Vagina (tissue), 2 donors: ENCODE measurements around the gene KIF18A.

ENCODE experiments used
- POLR2A ChIP-seq, 2 donors: fragments of 450-650 bp; IDR thresholded peaks; one replicate each; pipeline ENCODE4 v1.6.1; 2017; ENCODE audit warnings: antibody characterized with exemption in 2 of 2, mild to moderate bottlenecking in 2 of 2, moderate library complexity in 2 of 2
- TF ChIP-seq, protein P1 (sequence below), 3 experiments: fragments of 450-650 bp in 2 of 3; fragments of 200-600 bp in 1 of 3; sonication (generic) in 1 of 3; IDR thresholded peaks; one replicate each; pipeline ENCODE4 v1.5.1; 2017 to 2019; ENCODE audit warnings: antibody characterized with exemption in 3 of 3, mild to moderate bottlenecking in 2 of 3, moderate library complexity in 2 of 3

DNA sequence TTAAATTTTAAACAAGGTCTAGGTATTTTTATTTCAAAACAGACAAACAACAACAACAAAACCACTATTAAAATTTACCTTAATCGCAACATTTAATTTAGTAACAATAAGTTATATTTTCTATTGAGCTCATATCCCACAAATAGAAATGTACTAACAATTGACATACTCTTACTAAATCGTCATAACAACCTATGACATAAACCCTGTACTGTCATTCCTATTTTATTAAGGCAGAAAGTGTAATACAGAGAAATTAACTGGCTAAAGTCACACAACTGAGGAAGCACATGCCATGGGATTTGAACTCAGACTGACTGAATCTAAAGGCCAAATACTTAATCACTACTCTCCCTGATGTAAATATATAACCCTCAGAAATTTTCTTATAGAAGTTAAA, 3.0 kb downstream of the KIF18A start:
- TF ChIP-seq, protein P1, sequence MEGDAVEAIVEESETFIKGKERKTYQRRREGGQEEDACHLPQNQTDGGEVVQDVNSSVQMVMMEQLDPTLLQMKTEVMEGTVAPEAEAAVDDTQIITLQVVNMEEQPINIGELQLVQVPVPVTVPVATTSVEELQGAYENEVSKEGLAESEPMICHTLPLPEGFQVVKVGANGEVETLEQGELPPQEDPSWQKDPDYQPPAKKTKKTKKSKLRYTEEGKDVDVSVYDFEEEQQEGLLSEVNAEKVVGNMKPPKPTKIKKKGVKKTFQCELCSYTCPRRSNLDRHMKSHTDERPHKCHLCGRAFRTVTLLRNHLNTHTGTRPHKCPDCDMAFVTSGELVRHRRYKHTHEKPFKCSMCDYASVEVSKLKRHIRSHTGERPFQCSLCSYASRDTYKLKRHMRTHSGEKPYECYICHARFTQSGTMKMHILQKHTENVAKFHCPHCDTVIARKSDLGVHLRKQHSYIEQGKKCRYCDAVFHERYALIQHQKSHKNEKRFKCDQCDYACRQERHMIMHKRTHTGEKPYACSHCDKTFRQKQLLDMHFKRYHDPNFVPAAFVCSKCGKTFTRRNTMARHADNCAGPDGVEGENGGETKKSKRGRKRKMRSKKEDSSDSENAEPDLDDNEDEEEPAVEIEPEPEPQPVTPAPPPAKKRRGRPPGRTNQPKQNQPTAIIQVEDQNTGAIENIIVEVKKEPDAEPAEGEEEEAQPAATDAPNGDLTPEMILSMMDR (IDR thresholded peaks at IDR 0.05): no peak
- TF ChIP-seq POLR2A (IDR thresholded peaks at IDR 0.05): no peak
